GM12892 (cell line): Measurements from ENCODE around the gene VWA7.

Experiments
- POLR2A ChIP-seq: IDR thresholded peaks from 2 replicates; pipeline ENCODE4 v1.6.1; 2011; ENCODE audit warnings: low read depth, low read length, control low read depth
- POLR2AphosphoS5 ChIP-seq: IDR thresholded peaks from 2 replicates; pipeline ENCODE4 v1.6.1; 2011; ENCODE audit warnings: low read depth, low read length, control low read depth

DNA sequence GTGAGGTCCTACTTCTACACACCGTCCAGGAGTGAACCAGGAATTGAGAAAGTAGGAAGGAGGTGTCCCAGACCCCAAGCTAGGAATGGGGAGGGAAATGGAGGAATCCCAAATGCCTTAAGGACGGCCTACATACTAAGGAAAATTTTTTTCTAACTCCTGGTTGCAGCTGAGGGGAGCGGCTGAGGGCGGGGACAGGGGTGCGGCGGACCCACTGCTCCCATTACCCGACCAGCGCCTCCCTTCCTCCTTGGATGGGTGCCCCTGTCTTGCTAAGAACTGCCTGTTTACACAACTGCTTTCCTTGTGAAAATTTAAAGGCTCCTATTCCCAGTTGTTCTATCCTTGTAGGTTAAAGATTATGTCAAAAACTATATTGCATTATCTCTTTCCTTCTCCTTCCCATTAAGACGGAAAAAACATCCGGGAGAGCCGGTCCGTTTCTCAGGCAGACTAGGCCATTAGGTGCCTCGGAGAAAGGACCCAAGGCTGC is 49.7 kb upstream of the VWA7 start:
- TF ChIP-seq POLR2A (no peak), POLR2AphosphoS5 (no peak)
